Choroid plexus epithelial cell (primary cell): ENCODE data around the gene PPIP5K1.

Experiments used
- DNase-seq: peaks from one replicate; pipeline ENCODE4 v3.0.0-alpha.2; 2010; ENCODE audit warnings: low read depth
- H3K4me3 ChIP-seq: 2 replicates; pipeline ENCODE4 v1.5.1; 2011; ENCODE audit warnings: low read depth, mild to moderate bottlenecking, control low read depth, low read length, moderate library complexity
- CTCF ChIP-seq: conservative IDR thresholded peaks from 2 replicates; pipeline ENCODE4 v1.5.1; 2011; ENCODE audit warnings: low read depth, mild to moderate bottlenecking, control low read depth, inconsistent platforms, low read length, moderate library complexity

Gene PPIP5K1

GRCh38 chr15:43522247-43522646, 67.8 kb downstream of the PPIP5K1 start:
- DNase-seq, result no peak
- no peak for TF ChIP-seq CTCF
- H3K4me3 ChIP-seq, result no peak overlapping the region

- DNase-seq, result no peak
- no peak for TF ChIP-seq CTCF
- no peak overlapping the region for H3K4me3 ChIP-seq
These were observed 68.6 kb downstream of the PPIP5K1 start for GRCh38 chr15:43521419-43521818.

- H3K4me3 ChIP-seq, result no peak overlapping the region
- no peak for DNase-seq
- TF ChIP-seq CTCF, result no peak
These were observed 69.9 kb downstream of the PPIP5K1 start for GRCh38 chr15:43520138-43520537.

GRCh38 chr15:43519196-43519595, 70.8 kb downstream of the PPIP5K1 start:
- no peak for DNase-seq
- peak overlapping the region; percentile 83 for H3K4me3 ChIP-seq
- TF ChIP-seq CTCF, result no peak

- peak; percentile 43 for DNase-seq
- H3K4me3 ChIP-seq, result peak overlapping the region; percentile 83
- TF ChIP-seq CTCF, result no peak
These were observed 71.7 kb downstream of the PPIP5K1 start for GRCh38 chr15:43518197-43518761.

GRCh38 chr15:43517354-43518196, 72.4 kb downstream of the PPIP5K1 start, which contains the start of gene MAP1A:
TSS of gene MAP1A (plus strand) at chr15:43517608. CDS start at chr15:43521474, 3,866 bp downstream.
- peak; percentile 9 for TF ChIP-seq CTCF
- peak within 1 kb of the TSS; percentile 83 for H3K4me3 ChIP-seq
- DNase-seq, result peak; percentile 78

GRCh38 chr15:43516801-43517353, 73.1 kb downstream of the PPIP5K1 start:
- H3K4me3 ChIP-seq, result peak overlapping the region; percentile 83
- DNase-seq, result peak; percentile 73
- TF ChIP-seq CTCF, result no peak
